SU-DHL-6 (cell line): Measurements from ENCODE around the gene CENPL.

Experiments used
- H2AFZ ChIP-seq: fragments of 200-600 bp; sonication (generic); 2 replicates; pipeline ENCODE4 v1.6.1; 2014; ENCODE audit warnings: low read depth, mild to moderate bottlenecking, moderate library complexity, mixed read lengths, antibody characterized with exemption, low read length; ENCODE audit not compliant: severe bottlenecking
- H3F3A ChIP-seq: fragments of 200-600 bp; shearing (Covaris generic); 2 replicates; pipeline ENCODE4 v1.6.0; 2016; ENCODE audit warnings: antibody characterized with exemption, mild to moderate bottlenecking; ENCODE audit not compliant: insufficient read depth
- H3K27ac ChIP-seq: fragments of 200-600 bp; sonication (generic); 2 replicates; pipeline ENCODE4 v1.5.1; 2016; ENCODE audit warnings: low read depth, mild to moderate bottlenecking, low read length, moderate library complexity, mixed read lengths
- H3K27me3 ChIP-seq: fragments of 200-600 bp; sonication (generic), shearing (Covaris generic); 2 replicates; pipeline ENCODE4 v1.6.0; 2014; ENCODE audit warnings: mild to moderate bottlenecking, low read length
- H3K36me3 ChIP-seq: fragments of 200-600 bp; sonication (generic); 2 replicates; pipeline ENCODE4 v1.6.1; 2014; ENCODE audit warnings: mild to moderate bottlenecking, low read length, mixed read lengths
- H3K4me2 ChIP-seq: fragments of 300-600, 200-600 bp; shearing (Covaris generic), sonication (generic); 2 replicates; pipeline ENCODE4 v1.6.0; 2014; ENCODE audit warnings: low read length, low read depth, mild to moderate bottlenecking; ENCODE audit not compliant: poor library complexity, severe bottlenecking
- H3K4me3 ChIP-seq: fragments of 200-600 bp; sonication (generic); 2 replicates; pipeline ENCODE4 v1.5.1; 2014; ENCODE audit warnings: antibody characterized with exemption, low read length, mild to moderate bottlenecking, mixed read lengths; ENCODE audit not compliant: insufficient read depth, poor library complexity, severe bottlenecking
- H3K79me2 ChIP-seq: fragments of 200-600 bp; sonication (generic); 2 replicates; pipeline ENCODE4 v1.6.1; 2014; ENCODE audit warnings: mild to moderate bottlenecking, low read length, moderate library complexity; ENCODE audit not compliant: insufficient read depth
- H3K9ac ChIP-seq: fragments of 200-600 bp; sonication (generic); 2 replicates; pipeline ENCODE4 v1.7.0; 2014; ENCODE audit warnings: mild to moderate bottlenecking, low read length
- H3K9me2 ChIP-seq: fragments of 200-600 bp; sonication (generic); replicated peaks from 2 replicates; pipeline ENCODE4 v1.6.1; 2014; ENCODE audit warnings: low read length; ENCODE audit not compliant: insufficient read depth
- H3K9me3 ChIP-seq: fragments of 200-600 bp; sonication (generic); 2 replicates; pipeline ENCODE4 v1.6.1; 2014; ENCODE audit warnings: low read length, mixed read lengths; ENCODE audit not compliant: insufficient read depth
- H4K20me1 ChIP-seq: fragments of 200-600 bp; sonication (generic); 2 replicates; pipeline ENCODE4 v1.6.1; 2014; ENCODE audit warnings: low read depth, mild to moderate bottlenecking, antibody characterized with exemption, low read length, moderate library complexity, mixed read lengths
- EZH2phosphoT487 ChIP-seq: fragments of 200-600 bp; sonication (generic), shearing (Covaris generic); conservative IDR thresholded peaks from 2 replicates; pipeline ENCODE4 v1.6.1; 2018; ENCODE audit warnings: mild to moderate bottlenecking, antibody characterized with exemption, low read length, moderate library complexity, mixed read lengths
- TF ChIP-seq, protein P1 (sequence below): fragments of 200-600 bp; sonication (generic); IDR thresholded peaks from one replicate; pipeline ENCODE4 v1.5.1; 2017; ENCODE audit warnings: antibody characterized with exemption, mild to moderate bottlenecking, low read length, moderate library complexity; ENCODE audit not compliant: insufficient read depth, poor library complexity, severe bottlenecking

The CENPL gene

DNA sequence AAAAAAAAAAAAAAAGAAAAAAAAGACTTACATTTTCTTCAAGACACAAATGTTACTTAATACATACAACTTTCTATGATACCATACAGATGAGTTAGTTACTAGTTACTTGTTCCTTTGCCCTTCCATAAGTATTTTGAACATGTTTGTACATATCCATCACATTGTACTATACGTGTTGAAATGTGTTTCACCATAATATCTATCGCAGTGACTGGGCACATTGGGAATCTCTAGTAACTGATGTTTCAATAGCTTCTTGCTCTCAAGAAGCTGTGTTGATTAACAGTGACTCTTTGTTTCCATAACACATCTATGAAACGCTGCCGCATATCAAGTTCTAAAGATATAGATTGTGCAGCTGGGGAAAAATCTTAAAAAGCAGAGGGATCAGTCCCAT, 67.0 kb downstream of the CENPL start:
- TF ChIP-seq, protein P1, sequence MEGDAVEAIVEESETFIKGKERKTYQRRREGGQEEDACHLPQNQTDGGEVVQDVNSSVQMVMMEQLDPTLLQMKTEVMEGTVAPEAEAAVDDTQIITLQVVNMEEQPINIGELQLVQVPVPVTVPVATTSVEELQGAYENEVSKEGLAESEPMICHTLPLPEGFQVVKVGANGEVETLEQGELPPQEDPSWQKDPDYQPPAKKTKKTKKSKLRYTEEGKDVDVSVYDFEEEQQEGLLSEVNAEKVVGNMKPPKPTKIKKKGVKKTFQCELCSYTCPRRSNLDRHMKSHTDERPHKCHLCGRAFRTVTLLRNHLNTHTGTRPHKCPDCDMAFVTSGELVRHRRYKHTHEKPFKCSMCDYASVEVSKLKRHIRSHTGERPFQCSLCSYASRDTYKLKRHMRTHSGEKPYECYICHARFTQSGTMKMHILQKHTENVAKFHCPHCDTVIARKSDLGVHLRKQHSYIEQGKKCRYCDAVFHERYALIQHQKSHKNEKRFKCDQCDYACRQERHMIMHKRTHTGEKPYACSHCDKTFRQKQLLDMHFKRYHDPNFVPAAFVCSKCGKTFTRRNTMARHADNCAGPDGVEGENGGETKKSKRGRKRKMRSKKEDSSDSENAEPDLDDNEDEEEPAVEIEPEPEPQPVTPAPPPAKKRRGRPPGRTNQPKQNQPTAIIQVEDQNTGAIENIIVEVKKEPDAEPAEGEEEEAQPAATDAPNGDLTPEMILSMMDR: no peak
- TF ChIP-seq EZH2phosphoT487: no peak
- Histone ChIP-seq H3K9ac (no peak overlapping the region), H3K27ac (no peak overlapping the region), H2AFZ (no peak overlapping the region), H3K9me3 (no peaks in the 10 kb centered on the region), H3F3A (no peaks in the 10 kb centered on the region), H3K27me3 (no peaks in the 10 kb centered on the region), H3K4me2 (no peak overlapping the region), H4K20me1 (no peaks in the 10 kb centered on the region), H3K9me2 (no peaks in the 10 kb centered on the region), H3K36me3 (peaks cover 32% of the 10 kb centered on the region), H3K4me3 (no peak overlapping the region), H3K79me2 (no peaks in the 10 kb centered on the region)

DNA sequence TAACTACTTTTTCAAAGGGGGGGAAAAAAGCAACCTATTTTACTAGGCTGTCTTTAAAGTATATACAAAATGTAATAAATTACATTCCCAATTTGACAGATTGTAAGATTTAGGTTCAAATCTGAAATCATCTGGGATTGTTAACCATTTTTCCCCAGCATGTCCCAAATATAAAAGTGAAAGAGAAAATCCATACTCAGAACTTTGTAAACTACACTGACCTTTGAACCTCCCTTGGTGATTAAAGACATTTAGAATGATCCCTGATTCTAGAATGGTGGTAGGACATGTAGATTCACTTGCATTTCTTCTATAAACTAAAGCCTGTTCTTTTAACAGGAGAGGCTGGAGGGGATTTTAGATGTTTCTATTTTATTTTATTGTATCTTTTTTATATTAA, 70.9 kb downstream of the CENPL start:
- Histone ChIP-seq H3K27me3 (no peaks in the 10 kb centered on the region), H4K20me1 (no peaks in the 10 kb centered on the region), H2AFZ (no peak overlapping the region), H3K79me2 (peaks cover 8% of the 10 kb centered on the region; the same call in 1 of the 2 replicates), H3K4me3 (no peak overlapping the region), H3K27ac (no peak overlapping the region), H3K9me3 (no peaks in the 10 kb centered on the region), H3K9ac (no peak overlapping the region), H3F3A (no peaks in the 10 kb centered on the region), H3K4me2 (no peak overlapping the region), H3K9me2 (no peaks in the 10 kb centered on the region), H3K36me3 (peaks cover 35% of the 10 kb centered on the region)
- no peak for TF ChIP-seq EZH2phosphoT487
- TF ChIP-seq, protein P1: no peak
